IPS DF 6.9 (cell line): ENCODE measurements around the gene FOXK1.

ENCODE experiments used
- DNase-seq: peaks from one replicate; pipeline ENCODE4 v3.0.0-alpha.2; 2013; ENCODE audit warnings: low read depth, low spot score
- H3K27ac ChIP-seq: one replicate; pipeline ENCODE4 v1.5.1; 2013; ENCODE audit warnings: low read length, control low read depth
- H3K27me3 ChIP-seq: 2 replicates; pipeline ENCODE4 v1.6.1; 2013; ENCODE audit warnings: mild to moderate bottlenecking, low read length; ENCODE audit not compliant: control insufficient read depth, insufficient read depth
- H3K36me3 ChIP-seq: 2 replicates; pipeline ENCODE4 v1.6.1; 2013; ENCODE audit warnings: low read length; ENCODE audit not compliant: control insufficient read depth, insufficient read depth
- H3K4me1 ChIP-seq: 2 replicates; pipeline ENCODE4 v1.6.1; 2013; ENCODE audit warnings: low read length; ENCODE audit not compliant: control insufficient read depth, insufficient read depth
- H3K4me3 ChIP-seq: 2 replicates; pipeline ENCODE4 v1.5.1; 2013; ENCODE audit warnings: mild to moderate bottlenecking, low read length
- H3K9me3 ChIP-seq: 2 replicates; pipeline ENCODE4 v1.6.1; 2013; ENCODE audit warnings: low read length, inconsistent platforms; ENCODE audit not compliant: control insufficient read depth, insufficient read depth
- WGBS: extraction: QIAGEN DNeasy Blood & Tissue Kit; methylation state at CpG from one replicate; pipeline ENCODE4 v1.1.7; 2013; ENCODE audit warnings: mixed read lengths, missing lambda C conversion rate; ENCODE audit not compliant: insufficient read length, insufficient coverage; 5-methylcytosine and 5-hydroxymethylcytosine counted together

FOXK1 gene

GRCh38 chr7:4775250-4775847 lies 93.3 kb downstream of the FOXK1 start, which contains the start of gene AP5Z1:
Gene AP5Z1, plus strand, starts transcription at chr7:4775623. Its CDS starts 93 bp downstream, at chr7:4775716.
- Histone ChIP-seq H3K36me3 (no peaks in the 10 kb centered on the region), H3K27me3 (no peaks in the 10 kb centered on the region), H3K9me3 (no peaks in the 10 kb centered on the region), H3K4me3 (peak within 1 kb of the TSS; percentile 80), H3K27ac (no peak within 1 kb of the TSS), H3K4me1 (peaks cover 2% of the 10 kb centered on the region; the same call in 1 of the 2 replicates)
- no CpG with 5 or more reads among the region's 55 CpGs for WGBS
- peak; percentile 78 for DNase-seq

DNA sequence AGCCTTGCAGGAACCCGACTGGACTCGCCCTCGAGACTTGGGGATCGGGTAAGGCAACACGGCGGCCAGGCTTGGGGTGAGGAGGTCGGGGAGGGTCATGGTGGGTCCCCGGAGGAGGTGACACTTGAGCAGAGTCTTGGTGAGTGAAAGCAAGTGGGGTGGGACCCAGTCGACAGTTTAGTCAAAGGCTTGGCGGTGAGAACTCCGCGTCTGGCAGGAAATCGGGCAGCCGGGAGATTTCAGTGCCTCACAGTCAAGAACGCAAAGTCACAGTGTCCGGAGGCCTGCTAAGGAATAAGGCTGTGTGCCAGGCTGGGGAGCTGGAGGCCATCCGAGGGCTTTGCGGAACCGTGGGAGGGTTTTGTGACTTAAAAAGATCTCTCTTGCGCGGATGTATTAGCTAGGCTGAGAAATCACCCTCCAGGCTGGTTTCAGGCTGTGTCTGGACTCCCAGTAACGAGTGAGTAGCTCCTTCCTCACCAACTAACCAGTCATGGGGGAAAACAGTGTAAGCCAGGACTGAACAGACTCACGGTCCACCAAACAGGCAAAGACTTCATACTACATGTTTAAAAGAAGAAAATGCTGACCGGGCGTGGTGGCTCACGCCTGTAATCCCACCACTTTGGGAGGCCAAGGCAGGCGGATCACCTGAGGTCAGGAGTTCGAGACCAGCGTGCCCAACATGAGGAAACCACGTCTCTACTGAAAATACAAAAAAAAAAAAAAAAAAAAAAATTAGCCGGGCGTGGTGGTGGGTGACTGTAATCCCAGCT lies 93.9 kb downstream of the FOXK1 start:
- WGBS = no CpG with 5 or more reads among the region's 32 CpGs
- no peak overlapping the region for H3K27ac ChIP-seq
- H3K27me3 ChIP-seq = no peaks in the 10 kb centered on the region
- 0 out of 2 replicates have a peak, but pooled peaks cover 1% of the 10 kb centered on the region for H3K36me3 ChIP-seq
- H3K9me3 ChIP-seq = no peaks in the 10 kb centered on the region
- H3K4me1 ChIP-seq = peaks cover 2% of the 10 kb centered on the region; the same call in 1 of the 2 replicates
- H3K4me3 ChIP-seq = peak overlapping the region; percentile 80
- no peak for DNase-seq

- H3K27ac ChIP-seq = no peak overlapping the region
- DNase-seq = no peak
- H3K36me3 ChIP-seq = peaks cover 18% of the 10 kb centered on the region
- peaks cover 2% of the 10 kb centered on the region; the same call in 1 of the 2 replicates for H3K4me1 ChIP-seq
- 100% methylated on average over 2 of the region's 5 CpGs for WGBS
- H3K4me3 ChIP-seq = no peak overlapping the region
- no peaks in the 10 kb centered on the region for H3K9me3 ChIP-seq
- H3K27me3 ChIP-seq = no peaks in the 10 kb centered on the region
Observed at GRCh38 chr7:4779118-4779517, 97.0 kb downstream of the FOXK1 start.

- H3K27me3 ChIP-seq = no peaks in the 10 kb centered on the region
- H3K36me3 ChIP-seq = peaks cover 34% of the 10 kb centered on the region
- no peak for DNase-seq
- H3K9me3 ChIP-seq = no peaks in the 10 kb centered on the region
- H3K4me1 ChIP-seq = no peaks in the 10 kb centered on the region
- no peak overlapping the region for H3K27ac ChIP-seq
- H3K4me3 ChIP-seq = no peak overlapping the region
- WGBS = no CpG with 5 or more reads among the region's 27 CpGs
Observed at GRCh38 chr7:4781366-4782069, 99.4 kb downstream of the FOXK1 start.

DNA sequence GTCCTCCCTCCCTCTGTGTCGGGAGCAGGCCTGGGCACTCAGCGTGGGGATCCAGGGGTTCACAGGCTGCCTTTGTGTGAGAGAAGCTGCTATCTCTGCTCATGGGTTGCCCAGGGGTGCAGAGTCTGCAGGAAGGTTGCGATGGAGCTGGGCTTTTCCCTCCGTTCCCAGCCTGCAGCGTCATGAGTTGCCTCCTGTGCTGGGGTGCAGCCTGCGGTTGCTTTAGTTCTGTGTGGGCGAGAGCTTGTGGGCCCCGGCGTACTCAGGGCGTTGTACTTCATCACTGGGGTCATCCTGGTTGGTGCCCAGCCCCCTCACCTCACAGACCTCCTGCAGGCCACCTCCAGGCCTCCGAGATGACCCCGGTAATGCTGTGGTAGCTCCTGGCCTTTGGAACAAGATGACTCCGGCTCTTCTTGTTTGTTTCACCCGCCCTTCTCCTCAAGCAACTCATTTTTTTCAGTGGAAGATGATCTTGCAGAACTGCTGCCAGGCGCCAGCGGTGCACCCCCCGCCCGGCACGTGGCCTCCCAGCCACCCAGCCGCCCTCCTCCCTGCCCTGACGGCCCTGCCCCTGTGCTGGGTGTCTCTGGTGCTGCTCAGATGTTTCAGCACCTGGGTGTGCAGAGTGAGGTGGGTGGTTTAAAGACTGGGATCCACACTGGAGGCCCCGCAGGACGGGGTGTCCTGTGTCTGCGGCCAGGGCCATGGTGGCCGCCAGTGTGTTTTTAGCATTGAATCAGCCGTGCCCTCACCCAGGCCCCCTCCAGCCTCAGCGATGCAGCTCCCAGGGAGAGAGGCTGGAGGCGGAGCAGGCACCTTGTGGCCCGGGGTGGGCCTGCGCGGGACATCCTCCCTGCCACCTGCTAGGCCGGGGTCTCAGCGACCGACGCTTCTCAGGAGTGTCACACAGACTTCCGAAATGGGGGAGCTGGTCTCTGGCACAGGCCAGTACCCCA lies 100.5 kb downstream of the FOXK1 start:
- H3K9me3 ChIP-seq = no peaks in the 10 kb centered on the region
- no peak overlapping the region for H3K4me3 ChIP-seq
- H3K4me1 ChIP-seq = no peaks in the 10 kb centered on the region
- no peak overlapping the region for H3K27ac ChIP-seq
- no peak for DNase-seq
- no peaks in the 10 kb centered on the region for H3K27me3 ChIP-seq
- no CpG with 5 or more reads among the region's 36 CpGs for WGBS
- H3K36me3 ChIP-seq = peaks cover 37% of the 10 kb centered on the region

GRCh38 chr7:4783292-4783652 lies 101.2 kb downstream of the FOXK1 start:
- Histone ChIP-seq H3K9me3 (no peaks in the 10 kb centered on the region), H3K4me1 (no peaks in the 10 kb centered on the region), H3K4me3 (no peak overlapping the region), H3K27me3 (no peaks in the 10 kb centered on the region), H3K36me3 (peaks cover 40% of the 10 kb centered on the region), H3K27ac (no peak overlapping the region)
- DNase-seq = no peak
- no CpG with 5 or more reads among the region's 16 CpGs for WGBS

DNA sequence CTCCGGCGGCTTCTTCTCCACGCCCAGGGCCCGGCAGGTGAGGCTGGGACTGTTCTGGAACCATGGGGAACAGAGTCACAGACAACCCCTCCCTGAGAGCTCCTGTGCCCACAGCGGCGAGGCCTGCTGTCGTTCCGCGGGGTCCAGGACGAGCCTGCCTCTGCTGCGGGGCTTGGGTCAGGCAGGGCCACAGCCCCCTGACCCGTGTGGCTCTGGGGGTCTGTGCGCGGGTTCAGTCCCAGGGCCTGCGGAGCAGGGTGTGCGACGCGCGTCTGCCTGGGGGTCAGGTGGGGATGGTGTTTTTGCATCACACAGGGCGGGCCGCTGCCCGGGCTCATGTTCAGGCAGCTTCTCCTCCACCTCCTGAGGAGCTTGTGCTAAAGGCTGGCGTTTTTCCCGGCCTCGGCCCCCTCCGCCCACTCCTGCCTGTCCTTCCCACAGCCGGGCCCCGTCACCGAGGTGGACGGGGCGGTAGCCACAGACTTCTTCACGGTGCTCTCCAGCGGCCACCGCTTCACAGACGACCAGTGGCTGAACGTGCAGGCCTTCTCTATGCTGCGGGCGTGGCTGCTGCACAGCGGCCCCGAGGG lies 101.8 kb downstream of the FOXK1 start:
- no peak overlapping the region for H3K27ac ChIP-seq
- no CpG with 5 or more reads among the region's 40 CpGs for WGBS
- H3K4me1 ChIP-seq = no peaks in the 10 kb centered on the region
- no peaks in the 10 kb centered on the region for H3K9me3 ChIP-seq
- H3K27me3 ChIP-seq = no peaks in the 10 kb centered on the region
- no peak overlapping the region for H3K4me3 ChIP-seq
- DNase-seq = no peak
- peaks cover 42% of the 10 kb centered on the region for H3K36me3 ChIP-seq

- Histone ChIP-seq H3K27me3 (no peaks in the 10 kb centered on the region), H3K9me3 (no peaks in the 10 kb centered on the region), H3K27ac (no peak overlapping the region), H3K4me3 (no peak overlapping the region), H3K36me3 (peaks cover 42% of the 10 kb centered on the region), H3K4me1 (no peaks in the 10 kb centered on the region)
- no CpG with 5 or more reads among the region's 19 CpGs for WGBS
- no peak for DNase-seq
Observed at GRCh38 chr7:4784799-4785198, 102.7 kb downstream of the FOXK1 start.

DNA sequence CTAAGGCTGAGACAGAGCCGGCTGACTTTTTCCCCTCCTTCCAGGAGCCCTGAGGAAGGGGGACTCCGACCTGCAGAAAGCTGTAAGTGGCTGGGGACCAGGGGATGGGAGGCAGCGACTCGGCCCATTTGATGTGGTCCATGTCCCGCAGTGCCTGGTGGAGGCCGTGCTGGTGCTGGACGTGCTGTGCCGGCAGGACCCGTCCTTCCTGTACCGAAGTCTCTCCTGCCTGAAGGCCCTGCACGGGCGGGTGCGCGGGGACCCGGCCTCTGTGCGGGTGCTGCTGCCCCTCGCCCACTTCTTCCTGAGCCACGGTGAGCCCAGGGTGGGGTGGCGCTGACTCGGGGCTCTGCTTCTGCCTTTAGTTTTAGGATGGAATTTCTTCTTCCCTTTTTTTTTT lies 103.3 kb downstream of the FOXK1 start:
- Histone ChIP-seq H3K27ac (no peak overlapping the region), H3K4me1 (no peaks in the 10 kb centered on the region), H3K9me3 (no peaks in the 10 kb centered on the region), H3K27me3 (no peaks in the 10 kb centered on the region), H3K36me3 (peaks cover 42% of the 10 kb centered on the region), H3K4me3 (no peak overlapping the region)
- no CpG with 5 or more reads among the region's 20 CpGs for WGBS
- no peak for DNase-seq
